ENCODE results near the gene PTPRN.

PTPRN gene

GRCh38 chr2:219286436-219287115 lies 22.6 kb downstream of the PTPRN start:
- no peak for DNase-seq

- no peak for DNase-seq
Observed at GRCh38 chr2:219285894-219286425, 23.2 kb downstream of the PTPRN start.

- DNase-seq, result no peak
Observed at GRCh38 chr2:219285373-219285735, 23.8 kb downstream of the PTPRN start.

GRCh38 chr2:219284501-219285372 lies 24.5 kb downstream of the PTPRN start:
- no peak for DNase-seq

GRCh38 chr2:219282943-219283581 lies 26.1 kb downstream of the PTPRN start:
- DNase-seq, result no peak

- no peak for DNase-seq
Observed at GRCh38 chr2:219282375-219282774, 26.8 kb downstream of the PTPRN start.

- no peak for DNase-seq
Observed at GRCh38 chr2:219281588-219281987, 27.6 kb downstream of the PTPRN start.

GRCh38 chr2:219280651-219281050 lies 28.6 kb downstream of the PTPRN start:
- no peak for DNase-seq

GRCh38 chr2:219279916-219280516 lies 29.2 kb downstream of the PTPRN start:
- no peak for DNase-seq

GRCh38 chr2:219279151-219279915 lies 29.9 kb downstream of the PTPRN start, which contains the start of gene DNAJB2:
Gene DNAJB2 (plus strand): TSS chr2:219279366. CDS start chr2:219279834, 468 bp downstream.
- DNase-seq, result peak; percentile 99

GRCh38 chr2:219278655-219279150 lies 30.5 kb downstream of the PTPRN start:
- no peak for DNase-seq

- peak; percentile 71 for DNase-seq
Observed at GRCh38 chr2:219277703-219278654, 31.2 kb downstream of the PTPRN start.

- DNase-seq, result no peak
Observed at GRCh38 chr2:219274361-219274921, 34.8 kb downstream of the PTPRN start.

GRCh38 chr2:219273937-219274336 lies 35.3 kb downstream of the PTPRN start:
- no peak for DNase-seq

GRCh38 chr2:219272995-219273394 lies 36.2 kb downstream of the PTPRN start:
- DNase-seq, result no peak

- DNase-seq, result no peak
Observed at GRCh38 chr2:219272356-219272755, 36.8 kb downstream of the PTPRN start.

- no peak for DNase-seq
Observed at GRCh38 chr2:219271021-219271420, 38.2 kb downstream of the PTPRN start.

GRCh38 chr2:219270055-219270372 lies 39.2 kb downstream of the PTPRN start:
- DNase-seq, result no peak

GRCh38 chr2:219269362-219270054 lies 39.7 kb downstream of the PTPRN start:
- DNase-seq, result no peak

- DNase-seq, result no peak
Observed at GRCh38 chr2:219268294-219268693, 40.9 kb downstream of the PTPRN start.

Data from central memory CD4-positive, alpha-beta T cell (primary cell).